CD4-positive, alpha-beta T cell treated with Interleukin-17A for 4 hours (primary cell): ENCODE data around the gene GPC4.
"Not testable (repeated sequence)": the region's sequence is repeated elsewhere in the genome, so short reads cannot be mapped to it uniquely, and the experiment has no call there.

Source experiments
- DNase-seq: peaks from one replicate; pipeline ENCODE4 v3.0.0-alpha.2; 2020; ENCODE audit warnings: mixed read lengths

GPC4 gene

DNA sequence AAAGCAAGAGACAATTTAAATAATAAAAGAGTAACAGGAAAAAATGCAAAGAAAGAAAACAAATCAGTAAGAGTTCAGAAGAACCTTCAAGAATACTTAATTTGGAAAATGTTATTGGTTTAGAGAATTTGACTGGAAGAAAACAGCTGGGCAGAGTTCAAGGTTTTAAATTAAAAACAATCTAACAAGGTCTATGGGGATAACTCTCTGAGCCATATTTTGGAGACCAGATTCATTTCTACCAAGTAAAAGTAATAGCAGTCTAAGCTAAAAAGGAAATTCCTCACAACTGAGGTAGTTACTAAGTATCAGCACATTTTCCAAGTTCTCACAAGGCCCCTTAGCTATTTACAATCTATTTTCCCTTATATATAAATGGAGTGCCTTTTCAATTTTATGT is 114.7 kb downstream of the GPC4 start:
- no peak for DNase-seq

- DNase-seq, result no peak
Observed at GRCh38 chrX:133297284-133297683, 118.0 kb downstream of the GPC4 start.

DNA sequence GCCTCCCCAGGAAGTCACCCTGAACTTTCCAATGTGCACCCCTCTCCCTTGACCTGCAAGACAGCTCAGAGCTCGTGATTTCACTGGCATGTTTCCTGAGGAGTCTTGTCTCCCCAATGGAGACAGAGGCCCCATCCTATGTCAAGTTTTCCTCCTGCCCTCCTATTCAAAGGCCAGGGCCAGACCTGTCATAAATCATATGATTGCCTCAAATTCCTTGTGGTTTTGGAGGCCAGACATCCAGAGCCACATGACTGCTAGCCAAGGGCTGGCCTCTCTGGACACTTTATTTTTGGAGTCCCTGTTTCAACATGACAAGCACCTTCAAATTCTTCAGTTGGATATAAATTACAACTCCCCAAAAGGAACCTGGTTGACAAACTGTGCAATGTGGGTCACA is 121.2 kb downstream of the GPC4 start:
- no peak for DNase-seq

- DNase-seq, result no peak
Observed at GRCh38 chrX:133290076-133290475, 125.2 kb downstream of the GPC4 start.

- DNase-seq, result no peak
Observed at GRCh38 chrX:133287860-133288259, 127.4 kb downstream of the GPC4 start.

DNA sequence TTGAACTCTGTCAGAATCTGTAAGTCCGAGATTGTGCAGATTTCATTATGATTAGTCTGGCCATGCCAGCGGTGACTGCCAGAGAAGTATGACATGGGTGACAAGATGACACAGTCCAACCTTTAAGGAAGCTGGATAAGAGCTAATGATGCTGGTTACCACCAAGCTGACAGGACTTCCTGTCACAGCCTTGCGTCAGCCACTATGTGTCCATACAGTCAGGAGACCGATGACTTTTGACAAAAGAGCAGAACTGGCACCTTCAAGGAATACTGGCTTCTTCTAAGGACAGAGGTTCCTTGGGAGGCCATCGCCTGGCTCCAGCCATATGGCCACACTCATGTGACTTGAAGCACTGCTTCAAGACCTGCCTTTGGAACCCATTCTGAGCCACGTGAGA is 129.9 kb downstream of the GPC4 start:
- no peak for DNase-seq

GRCh38 chrX:133279112-133279730 is 136.1 kb downstream of the GPC4 start:
- DNase-seq, result not testable (repeated sequence)

DNA sequence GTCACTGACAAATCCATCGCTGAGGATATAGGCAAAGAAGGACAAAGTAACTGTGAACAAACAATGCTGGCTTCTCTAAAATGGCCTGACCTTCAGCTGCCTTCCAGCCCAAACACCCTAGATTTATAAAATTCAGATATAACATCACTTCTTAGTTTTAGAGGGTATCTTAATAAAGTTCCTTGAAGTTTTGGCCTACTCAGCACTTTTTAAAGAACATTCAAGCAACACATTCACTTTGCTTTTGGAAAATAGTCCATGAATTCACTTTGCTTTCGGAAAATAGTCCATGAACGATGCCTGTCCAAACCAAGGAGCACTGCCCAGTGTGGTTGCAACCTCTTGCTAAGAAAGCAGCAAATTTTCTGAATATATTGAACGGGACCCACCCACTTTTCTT is 142.1 kb downstream of the GPC4 start:
- no peak for DNase-seq

DNA sequence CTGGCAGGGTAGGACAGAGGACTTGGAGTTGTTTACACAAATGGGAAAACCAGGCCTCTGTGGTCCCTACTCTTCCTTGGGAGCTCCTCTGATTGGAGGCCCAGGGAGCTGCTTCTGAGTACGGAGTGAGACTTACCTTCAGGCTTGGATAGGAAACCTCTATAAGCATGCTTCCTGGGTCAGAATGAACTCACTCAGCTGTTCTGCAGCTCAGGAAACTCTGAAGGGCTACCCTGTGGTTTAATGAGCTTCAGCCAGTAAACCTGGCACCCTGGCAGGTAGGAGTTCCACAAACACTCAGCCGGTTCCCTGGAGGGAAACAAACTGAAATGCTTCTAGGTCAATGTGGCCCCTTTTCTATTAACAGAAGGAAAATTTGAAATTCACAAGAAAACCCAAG is 146.1 kb downstream of the GPC4 start:
- DNase-seq, result no peak

DNA sequence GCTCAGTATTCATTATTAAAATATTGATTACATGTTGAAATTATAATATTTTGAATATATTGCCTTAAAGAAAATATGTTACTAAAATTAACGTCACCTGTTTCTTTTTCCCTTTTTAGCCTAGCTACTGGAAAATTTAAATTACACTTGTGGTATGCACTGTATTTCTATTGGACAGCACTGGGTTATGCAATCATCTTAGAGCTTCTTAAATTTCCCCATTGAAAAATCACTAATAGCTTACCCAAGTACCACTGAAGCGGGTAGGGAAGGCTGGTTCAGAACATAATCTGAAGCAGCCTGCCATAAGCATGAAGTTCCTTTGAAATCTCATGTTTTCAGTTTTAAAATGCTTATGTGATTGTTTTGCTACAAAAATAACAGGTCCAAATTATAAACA is 147.7 kb downstream of the GPC4 start:
- no peak for DNase-seq

DNA sequence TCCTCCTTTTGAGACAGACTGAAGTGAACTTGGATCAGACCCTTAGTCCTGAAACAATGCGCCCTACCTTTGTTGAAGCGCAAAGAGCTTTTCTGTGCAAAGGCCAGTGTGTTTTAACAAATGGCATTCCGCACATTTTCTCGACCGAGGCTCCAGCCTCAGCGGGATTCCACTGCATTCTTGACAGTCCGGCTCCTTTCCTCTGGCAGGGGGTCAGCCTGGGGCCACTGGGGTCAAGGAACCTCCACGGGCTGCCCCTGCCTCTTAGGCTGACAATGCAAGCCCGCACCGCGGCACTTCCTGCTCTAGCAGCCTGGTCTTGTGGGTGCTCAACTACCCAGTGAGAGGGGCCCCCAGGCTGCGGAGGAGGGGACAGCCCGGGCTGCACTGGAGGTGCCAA is 150.0 kb downstream of the GPC4 start:
- no peak for DNase-seq

- DNase-seq, result no peak
Observed at GRCh38 chrX:133258481-133258880, 156.8 kb downstream of the GPC4 start.

GRCh38 chrX:133254666-133255065 is 160.6 kb downstream of the GPC4 start:
- no peak for DNase-seq

DNA sequence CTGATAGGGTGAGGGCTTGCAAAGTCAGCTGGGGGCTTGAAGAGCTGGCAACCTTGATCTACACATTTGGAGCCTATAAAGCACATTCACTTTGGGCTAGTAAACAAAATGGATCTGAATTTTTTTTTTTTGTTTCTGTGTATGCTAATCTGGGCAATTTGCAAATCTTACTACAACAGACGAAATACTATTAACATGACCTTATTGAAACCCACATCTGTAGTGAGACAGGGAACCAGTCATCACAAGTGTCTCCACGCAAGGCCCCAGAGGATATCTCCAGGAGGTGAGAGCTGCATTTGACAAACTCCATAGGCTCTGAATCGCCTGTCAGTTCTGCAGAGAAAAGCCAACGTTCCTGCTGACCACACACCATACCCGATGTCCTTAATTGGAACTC is 164.1 kb downstream of the GPC4 start:
- no peak for DNase-seq

- DNase-seq, result no peak
Observed at GRCh38 chrX:133250184-133251100, 164.8 kb downstream of the GPC4 start.
